ENCODE data around the gene CCDC188.

DNA sequence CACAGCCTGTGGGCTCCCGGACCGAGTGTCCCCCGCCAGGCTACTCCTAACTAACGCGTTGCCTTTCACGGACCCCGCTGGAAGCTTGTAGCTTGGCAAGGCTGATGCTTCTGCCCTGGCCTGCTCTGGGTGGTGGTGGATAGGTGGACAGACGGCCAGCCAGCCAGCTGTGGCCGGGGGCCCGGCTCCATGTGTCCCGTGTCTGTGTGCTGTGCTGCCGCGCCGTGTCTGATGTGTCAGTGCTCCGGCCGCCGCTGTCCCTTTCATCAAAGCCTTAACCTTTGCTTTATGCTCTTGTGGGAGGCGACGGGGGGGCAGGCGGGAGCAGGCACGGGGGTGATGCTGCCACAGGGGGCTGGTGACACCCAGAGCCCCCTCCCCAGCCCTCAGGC lies 5.0 kb downstream of the CCDC188 start:
- no peak for TF ChIP-seq JUND (IDR thresholded peaks at IDR 0.05; ENCODE audit: low read length)
- TF ChIP-seq POLR2A (IDR thresholded peaks at IDR 0.05; ENCODE audit: control extremely low read depth in 1 of 2, low read depth in 2 of 2, low read length in 2 of 2): no peak
- no peak for TF ChIP-seq CTCF (IDR thresholded peaks at IDR 0.05; ENCODE audit: control extremely low read depth in 1 of 3, insufficient read depth in 1 of 3, low read depth in 1 of 3, low read length in 3 of 3)
- no peak for TF ChIP-seq POLR2AphosphoS5 (IDR thresholded peaks at IDR 0.05; ENCODE audit: low read depth, low read length)
- no peak for TF ChIP-seq USF2 (IDR thresholded peaks at IDR 0.05; ENCODE audit: low read length)
- TF ChIP-seq SIX5 (IDR thresholded peaks at IDR 0.05; ENCODE audit: low read depth, low read length): no peak
- no peak for TF ChIP-seq HDAC2 (IDR thresholded peaks at IDR 0.05; ENCODE audit: borderline replicate concordance in 1 of 2, low read depth in 2 of 2, low read length in 2 of 2)
- no peak for TF ChIP-seq RAD21 (IDR thresholded peaks at IDR 0.05 in 1 of 2, conservative IDR thresholded peaks at IDR 0.05 in 1 of 2; ENCODE audit: low read depth in 2 of 2, low read length in 2 of 2)
- TF ChIP-seq ZNF274 (IDR thresholded peaks at IDR 0.05; ENCODE audit: borderline replicate concordance, extremely low read depth, low read length): no peak
- TF ChIP-seq POU5F1 (IDR thresholded peaks at IDR 0.05; ENCODE audit: low read depth, low read length): no peak
- no peak for TF ChIP-seq HDAC6 (IDR thresholded peaks at IDR 0.05; ENCODE audit: low read depth, low read length)
- no peak for TF ChIP-seq NANOG (IDR thresholded peaks at IDR 0.05; ENCODE audit: insufficient read depth, low read depth, low read length, poor library complexity, severe bottlenecking)
- no peak for TF ChIP-seq SIN3A (conservative IDR thresholded peaks at IDR 0.05 in 1 of 2, IDR thresholded peaks at IDR 0.05 in 1 of 2; ENCODE audit: low read depth in 1 of 2, low read length in 2 of 2)
